ENCODE results near the gene CALN1.

The CALN1 gene

DNA sequence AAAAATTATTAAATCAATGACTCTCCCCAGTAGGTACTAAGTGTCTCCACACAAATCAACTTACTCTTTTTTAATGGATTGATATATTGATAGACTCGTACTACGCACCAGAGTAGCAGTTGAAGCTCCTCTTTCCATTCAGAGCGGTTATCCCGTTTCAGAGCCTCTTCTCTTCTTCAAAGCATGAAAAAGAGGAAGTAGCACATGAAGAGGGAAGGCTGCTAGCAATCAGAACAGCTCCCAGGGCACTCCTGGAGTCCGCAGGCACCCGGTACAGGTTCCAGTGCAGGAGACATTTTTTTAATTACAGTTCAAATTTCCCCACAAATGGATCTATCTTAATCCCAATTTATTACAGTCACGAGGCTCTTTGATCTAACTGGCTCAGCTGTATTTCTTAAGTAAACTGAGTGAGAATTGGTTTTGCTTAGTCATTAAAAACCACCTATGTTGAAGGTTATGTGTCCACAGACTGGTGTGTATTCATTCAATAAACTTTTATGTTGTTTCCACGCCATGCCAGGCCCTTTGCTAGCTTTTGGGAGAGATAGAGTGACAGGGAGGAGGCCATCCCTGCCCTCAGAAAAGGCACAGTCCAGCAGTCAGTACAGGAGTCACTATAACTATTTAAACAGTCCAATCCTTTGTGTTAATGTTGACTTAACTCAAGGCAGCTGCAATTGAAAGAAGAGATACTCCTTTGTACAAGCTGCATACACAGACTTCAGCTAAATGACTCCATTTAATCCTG is 32.1 kb upstream of the CALN1 start:
- no peak overlapping the region for H3K4me3 ChIP-seq (replicated peaks; ENCODE audit: low read depth, low read length)
- DNase-seq (ENCODE audit: extremely low read depth, low read depth): no peak
- TF ChIP-seq, protein P1, sequence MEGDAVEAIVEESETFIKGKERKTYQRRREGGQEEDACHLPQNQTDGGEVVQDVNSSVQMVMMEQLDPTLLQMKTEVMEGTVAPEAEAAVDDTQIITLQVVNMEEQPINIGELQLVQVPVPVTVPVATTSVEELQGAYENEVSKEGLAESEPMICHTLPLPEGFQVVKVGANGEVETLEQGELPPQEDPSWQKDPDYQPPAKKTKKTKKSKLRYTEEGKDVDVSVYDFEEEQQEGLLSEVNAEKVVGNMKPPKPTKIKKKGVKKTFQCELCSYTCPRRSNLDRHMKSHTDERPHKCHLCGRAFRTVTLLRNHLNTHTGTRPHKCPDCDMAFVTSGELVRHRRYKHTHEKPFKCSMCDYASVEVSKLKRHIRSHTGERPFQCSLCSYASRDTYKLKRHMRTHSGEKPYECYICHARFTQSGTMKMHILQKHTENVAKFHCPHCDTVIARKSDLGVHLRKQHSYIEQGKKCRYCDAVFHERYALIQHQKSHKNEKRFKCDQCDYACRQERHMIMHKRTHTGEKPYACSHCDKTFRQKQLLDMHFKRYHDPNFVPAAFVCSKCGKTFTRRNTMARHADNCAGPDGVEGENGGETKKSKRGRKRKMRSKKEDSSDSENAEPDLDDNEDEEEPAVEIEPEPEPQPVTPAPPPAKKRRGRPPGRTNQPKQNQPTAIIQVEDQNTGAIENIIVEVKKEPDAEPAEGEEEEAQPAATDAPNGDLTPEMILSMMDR (IDR thresholded peaks at IDR 0.05; ENCODE audit: low read depth, low read length, missing control alignments): no peak

DNA sequence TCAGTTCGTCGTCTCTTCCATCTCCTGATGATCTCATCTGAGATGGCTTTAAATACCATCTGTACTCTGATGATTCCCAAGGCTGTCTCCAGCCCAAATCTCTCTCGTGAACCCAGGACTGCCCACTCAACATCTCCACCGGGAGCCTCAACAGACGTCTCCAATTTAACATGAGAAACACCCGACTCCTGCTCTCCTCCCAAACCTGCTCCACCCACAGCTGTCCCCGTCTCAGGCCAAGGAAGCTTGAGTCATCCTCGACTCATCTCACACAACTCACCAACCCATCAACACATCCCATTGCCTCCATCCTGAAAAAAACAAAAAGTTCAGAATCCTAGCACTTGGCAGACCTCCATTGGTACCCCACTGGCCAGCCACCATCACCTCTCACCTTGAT is 29.7 kb upstream of the CALN1 start:
- TF ChIP-seq, protein P1 (IDR thresholded peaks at IDR 0.05; ENCODE audit: low read depth, low read length, missing control alignments): no peak
- DNase-seq (ENCODE audit: extremely low read depth, low read depth): no peak
- no peak overlapping the region for H3K4me3 ChIP-seq (replicated peaks; ENCODE audit: low read depth, low read length)

DNA sequence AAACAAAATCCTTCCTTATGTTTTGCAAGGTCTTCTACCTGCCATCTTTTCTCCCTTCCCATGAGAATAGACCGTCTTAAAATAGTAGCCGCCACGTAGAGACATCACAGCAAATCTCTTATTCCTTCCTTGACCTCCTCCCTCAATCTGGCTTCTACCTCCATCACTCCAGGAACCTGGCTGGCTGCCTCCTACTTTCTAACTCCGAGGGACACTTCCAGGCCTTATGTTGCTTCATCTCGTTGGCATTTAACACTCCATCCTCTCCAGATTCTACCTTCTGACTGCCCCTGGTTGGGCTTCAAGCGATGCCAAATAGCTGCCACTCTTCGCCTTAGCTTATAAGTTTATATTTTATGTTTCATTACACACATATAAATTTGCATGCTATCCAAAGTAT is 26.4 kb upstream of the CALN1 start:
- TF ChIP-seq, protein P1 (IDR thresholded peaks at IDR 0.05; ENCODE audit: low read depth, low read length, missing control alignments): no peak
- H3K4me3 ChIP-seq (replicated peaks; ENCODE audit: low read depth, low read length): no peak overlapping the region
- no peak for DNase-seq (ENCODE audit: extremely low read depth, low read depth)

DNA sequence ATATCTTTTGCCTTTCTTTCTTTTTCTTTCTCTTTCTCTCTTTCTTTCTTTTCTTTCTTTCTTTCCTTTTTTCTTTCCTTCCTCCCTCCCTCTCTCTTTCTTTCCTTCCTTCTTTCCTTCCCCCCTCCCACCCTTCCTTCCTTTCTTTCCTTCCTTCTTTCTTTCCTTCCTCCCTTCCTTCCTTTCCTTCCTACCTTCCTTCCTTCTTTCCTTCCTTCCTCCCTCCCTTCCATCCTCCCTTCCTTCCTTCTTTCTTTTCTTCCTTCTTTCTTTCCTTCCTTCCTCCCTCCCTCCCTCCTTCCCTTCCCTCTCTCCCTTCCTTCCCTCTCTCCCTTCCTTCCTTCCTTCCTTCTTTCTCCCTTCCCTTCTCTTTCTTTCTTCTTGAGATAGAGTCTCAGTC is 25.5 kb upstream of the CALN1 start:
- H3K4me3 ChIP-seq (replicated peaks; ENCODE audit: low read depth, low read length): no peak overlapping the region
- DNase-seq (ENCODE audit: extremely low read depth, low read depth): no peak
- TF ChIP-seq, protein P1 (IDR thresholded peaks at IDR 0.05; ENCODE audit: low read depth, low read length, missing control alignments): no peak

DNA sequence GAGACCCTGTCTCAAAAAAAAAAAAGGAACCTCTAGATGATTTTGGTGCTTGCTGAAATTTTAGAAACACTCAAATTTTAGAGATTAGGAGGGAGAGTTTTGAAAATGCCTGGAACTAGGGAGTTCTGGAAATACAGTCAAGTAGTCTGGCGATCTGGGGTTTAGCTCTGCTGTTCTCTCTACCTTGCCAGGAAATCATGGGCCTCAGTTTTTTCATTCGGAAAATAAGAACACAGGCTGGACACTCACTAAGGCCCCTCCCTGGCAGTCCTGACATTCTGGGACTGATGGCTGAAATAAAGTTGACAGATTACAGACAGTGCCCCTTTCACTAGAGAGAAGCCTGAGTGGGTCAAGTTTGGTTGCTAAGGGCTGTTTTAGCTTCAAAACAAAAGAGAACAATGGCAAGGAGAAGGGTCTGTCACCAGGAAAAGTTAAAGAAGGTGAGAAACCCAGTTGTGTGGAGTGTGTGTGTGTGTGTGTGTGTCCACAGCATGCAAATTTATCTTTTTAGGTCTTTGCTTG is 25.0 kb upstream of the CALN1 start:
- DNase-seq (ENCODE audit: extremely low read depth, low read depth): no peak
- H3K4me3 ChIP-seq (replicated peaks; ENCODE audit: low read depth, low read length): no peak overlapping the region
- TF ChIP-seq, protein P1 (IDR thresholded peaks at IDR 0.05; ENCODE audit: low read depth, low read length, missing control alignments): no peak

DNA sequence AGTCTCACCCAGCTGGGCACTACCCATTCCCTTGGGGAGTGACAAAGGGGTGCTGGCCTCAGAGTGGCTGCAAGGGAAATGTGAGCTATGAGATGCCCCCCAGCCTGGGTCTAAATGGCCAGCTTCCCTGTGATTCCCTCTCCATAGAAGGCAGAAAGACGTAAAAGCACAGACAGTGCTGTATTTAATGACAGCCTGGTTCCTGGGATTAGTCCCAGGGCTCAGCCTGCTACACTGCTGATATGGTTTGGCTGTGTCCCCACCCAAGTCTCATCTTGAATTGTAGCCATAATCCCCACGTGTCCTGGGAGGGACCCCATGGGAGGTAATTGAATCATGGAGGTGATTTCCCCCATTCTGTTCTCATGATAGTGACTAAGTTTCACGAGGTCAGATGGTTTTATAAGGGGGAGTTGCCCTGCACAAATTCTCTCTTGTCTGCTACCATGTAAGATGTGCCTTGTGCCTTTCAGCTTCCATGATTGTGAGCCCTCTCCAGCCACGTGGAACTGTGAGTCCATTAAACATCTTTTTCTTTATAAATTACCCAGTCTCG is 23.9 kb upstream of the CALN1 start:
- no peak for DNase-seq (ENCODE audit: extremely low read depth, low read depth)
- TF ChIP-seq, protein P1 (IDR thresholded peaks at IDR 0.05; ENCODE audit: low read depth, low read length, missing control alignments): no peak
- no peak overlapping the region for H3K4me3 ChIP-seq (replicated peaks; ENCODE audit: low read depth, low read length)
